Hepatocyte (in vitro differentiated cells): ENCODE data around the gene PLK5. TPM values are rescaled to one million over a fixed set of nuclear protein-coding genes. Genes with fewer than 3 reads are reported as not detected.
A peak's percentile ranks its signal among the peaks of the same experiment; 100 is the strongest.

Experiments used
- DNase-seq: peaks from one replicate; pipeline ENCODE4 v3.0.0-alpha.2; 2016; ENCODE audit warnings: low spot score
- H2AFZ ChIP-seq: fragments of 200-600 bp; sonication (generic); 2 replicates; pipeline ENCODE4 v1.6.0; 2016; ENCODE audit warnings: antibody characterized with exemption, mild to moderate bottlenecking
- H3K27ac ChIP-seq: fragments of 200-600 bp; sonication (generic); 2 replicates; pipeline ENCODE4 v1.5.1; 2016; ENCODE audit warnings: mild to moderate bottlenecking
- H3K27me3 ChIP-seq: fragments of 200-600 bp; sonication (generic); 2 replicates; pipeline ENCODE4 v1.6.1; 2016
- H3K36me3 ChIP-seq: fragments of 200-600 bp; sonication (generic); replicated peaks from 2 replicates; pipeline ENCODE4 v1.5.1; 2016; ENCODE audit warnings: low read depth; ENCODE audit not compliant: insufficient read depth
- H3K4me1 ChIP-seq: fragments of 200-600 bp; sonication (generic); 2 replicates; pipeline ENCODE4 v1.5.1; 2016; ENCODE audit warnings: mild to moderate bottlenecking, moderate library complexity; ENCODE audit not compliant: insufficient read depth
- H3K4me2 ChIP-seq: fragments of 200-600 bp; sonication (generic); 2 replicates; pipeline ENCODE4 v1.6.0; 2016
- H3K4me3 ChIP-seq: fragments of 200-600 bp; sonication (generic); 2 replicates; pipeline ENCODE4 v1.5.1; 2016; ENCODE audit warnings: mild to moderate bottlenecking
- H3K79me2 ChIP-seq: fragments of 200-600 bp; sonication (generic); 2 replicates; pipeline ENCODE4 v1.6.0; 2017; ENCODE audit warnings: mild to moderate bottlenecking
- H3K9me2 ChIP-seq: fragments of 200-600 bp; sonication (generic); replicated peaks from 2 replicates; pipeline ENCODE4 v1.6.0; 2017; ENCODE audit warnings: mild to moderate bottlenecking; ENCODE audit not compliant: insufficient read depth
- H3K9me3 ChIP-seq: fragments of 200-600 bp; sonication (generic); 2 replicates; pipeline ENCODE4 v1.5.1; 2016; ENCODE audit warnings: low read depth, mild to moderate bottlenecking
- H4K20me1 ChIP-seq: fragments of 200-600 bp; sonication (generic); 2 replicates; pipeline ENCODE4 v1.6.0; 2016; ENCODE audit warnings: mild to moderate bottlenecking; ENCODE audit not compliant: insufficient read depth, poor library complexity, severe bottlenecking
- CTCF ChIP-seq: fragments of 200-600 bp; sonication (generic); IDR thresholded peaks from 2 replicates; pipeline ENCODE4 v1.5.1; 2016; ENCODE audit warnings: antibody characterized with exemption, mild to moderate bottlenecking; ENCODE audit not compliant: poor library complexity
- EZH2 ChIP-seq: fragments of 200-600 bp; sonication (generic); IDR thresholded peaks from 2 replicates; pipeline ENCODE4 v1.6.1; 2016; ENCODE audit warnings: antibody characterized with exemption, mild to moderate bottlenecking, borderline replicate concordance
- EZH2phosphoT487 ChIP-seq: fragments of 200-600 bp; sonication (generic); IDR thresholded peaks from one replicate; pipeline ENCODE4 v1.6.1; 2018; ENCODE audit warnings: antibody characterized with exemption, mild to moderate bottlenecking, low read depth, moderate library complexity; ENCODE audit not compliant: unreplicated experiment, severe bottlenecking
- WGBS: methylation state at CpG from one replicate; pipeline ENCODE4 v1.1.6; 2016; ENCODE audit warnings: low lambda C conversion rate; ENCODE audit errors: missing lambda C conversion rate; 5-methylcytosine and 5-hydroxymethylcytosine counted together
- polyA plus RNA-seq: library from polyadenylated mRNA; unstranded; fragments of >200 nt; fragmentation: Nextera tagmentation; extraction: Ambion mirVana; gene quantifications from 2 replicates; pipeline ENCODE4 v1.2.1, GENCODE V29; 2016
- total RNA-seq: library from RNA; depleted of rRNA; stranded (reverse); fragments of >200 nt; gene quantifications from 2 replicates; pipeline ENCODE4 v1.2.3, GENCODE V29; 2014

Gene PLK5
- total and polyA plus RNA-seq, 2 experiments from 2014 or later: 0.53 TPM; not detected in 1

- no peaks in the 10 kb centered on the region for H3K27me3 ChIP-seq
- H4K20me1 ChIP-seq: peaks cover 52% of the 10 kb centered on the region
- H2AFZ ChIP-seq: peak overlapping the region; percentile 76
- H3K4me2 ChIP-seq: peak overlapping the region; percentile 97
- H3K79me2 ChIP-seq: peaks cover 62% of the 10 kb centered on the region
- DNase-seq: peak; percentile 88
- H3K4me3 ChIP-seq: peak overlapping the region; percentile 68
- WGBS: under 1% methylated on average over 17 of the region's 42 CpGs
- H3K36me3 ChIP-seq: no peaks in the 10 kb centered on the region
- H3K27ac ChIP-seq: peak overlapping the region; percentile 99
- no peak for TF ChIP-seq EZH2
- no peaks in the 10 kb centered on the region for H3K9me2 ChIP-seq
- H3K4me1 ChIP-seq: peaks cover 10% of the 10 kb centered on the region
- no peaks in the 10 kb centered on the region for H3K9me3 ChIP-seq
These were observed 42.7 kb downstream of the PLK5 start for GRCh38 chr19:1566392-1567115.

GRCh38 chr19:1567116-1567847, 43.4 kb downstream of the PLK5 start:
- no peaks in the 10 kb centered on the region for H3K9me3 ChIP-seq
- H3K27me3 ChIP-seq: no peaks in the 10 kb centered on the region
- H4K20me1 ChIP-seq: peaks cover 44% of the 10 kb centered on the region
- H3K27ac ChIP-seq: peak overlapping the region; percentile 99
- peak overlapping the region; percentile 76 for H2AFZ ChIP-seq
- peaks cover 10% of the 10 kb centered on the region for H3K4me1 ChIP-seq
- 2% methylated on average over 38 of the region's 108 CpGs for WGBS
- H3K79me2 ChIP-seq: peaks cover 55% of the 10 kb centered on the region
- peak overlapping the region; percentile 97 for H3K4me2 ChIP-seq
- H3K36me3 ChIP-seq: no peaks in the 10 kb centered on the region
- TF ChIP-seq CTCF (no peak), EZH2 (no peak), EZH2phosphoT487 (no peak)
- DNase-seq: peak; percentile 71
- peak overlapping the region; percentile 68 for H3K4me3 ChIP-seq
- no peaks in the 10 kb centered on the region for H3K9me2 ChIP-seq

GRCh38 chr19:1567848-1568227, 44.0 kb downstream of the PLK5 start:
- Histone ChIP-seq H4K20me1 (peaks cover 39% of the 10 kb centered on the region), H2AFZ (no peak overlapping the region), H3K9me2 (no peaks in the 10 kb centered on the region), H3K27ac (no peak overlapping the region), H3K79me2 (peaks cover 49% of the 10 kb centered on the region), H3K4me2 (no peak overlapping the region), H3K36me3 (no peaks in the 10 kb centered on the region), H3K27me3 (no peaks in the 10 kb centered on the region), H3K4me1 (peaks cover 10% of the 10 kb centered on the region), H3K9me3 (no peaks in the 10 kb centered on the region), H3K4me3 (no peak overlapping the region)
- no CpG with 5 or more reads among the region's 73 CpGs for WGBS
- no peak for TF ChIP-seq CTCF
- no peak for TF ChIP-seq EZH2
- TF ChIP-seq EZH2phosphoT487: no peak
- DNase-seq: peak; percentile 57
